Endothelial cell (in vitro differentiated cells): ENCODE measurements around the gene PACS2. TPM values are rescaled to one million over a fixed set of nuclear protein-coding genes. Genes with fewer than 3 reads are reported as not detected.

ENCODE experiments used
- DNase-seq: peaks from one replicate; pipeline ENCODE4 v3.0.0; 2021; ENCODE audit warnings: low spot score
- H3K27ac Mint-ChIP-seq: one replicate; pipeline ENCODE4 v1.8.0; 2021; ENCODE audit warnings: mixed read lengths, inconsistent platforms; ENCODE audit not compliant: unreplicated experiment
- H3K27me3 Mint-ChIP-seq: one replicate; pipeline ENCODE4 v1.8.0; 2021; ENCODE audit warnings: mild to moderate bottlenecking, moderate library complexity, mixed read lengths, inconsistent platforms; ENCODE audit not compliant: unreplicated experiment
- H3K36me3 Mint-ChIP-seq: one replicate; pipeline ENCODE4 v1.8.0; 2021; ENCODE audit warnings: mild to moderate bottlenecking, low read depth, mixed read lengths, inconsistent platforms; ENCODE audit not compliant: unreplicated experiment
- H3K4me1 Mint-ChIP-seq: one replicate; pipeline ENCODE4 v1.8.0; 2021; ENCODE audit warnings: mild to moderate bottlenecking, mixed read lengths, inconsistent platforms; ENCODE audit not compliant: unreplicated experiment
- H3K4me3 Mint-ChIP-seq: one replicate; pipeline ENCODE4 v1.8.0; 2021; ENCODE audit warnings: mild to moderate bottlenecking, mixed read lengths, inconsistent platforms; ENCODE audit not compliant: unreplicated experiment
- H3K9me3 Mint-ChIP-seq: one replicate; pipeline ENCODE4 v1.8.0; 2021; ENCODE audit warnings: mixed read lengths, inconsistent platforms; ENCODE audit not compliant: unreplicated experiment
- total RNA-seq: library from RNA; stranded (reverse); fragmentation: NEBNext Ultra II Directional; extraction: Animal tissue kit (Norgen Biotek cat#: 25700); gene quantifications from one replicate; pipeline ENCODE4 v1.2.1, GENCODE V29; 2021; ENCODE audit not compliant: unreplicated experiment
- TF ChIP-seq, protein P1 (sequence below): fragments of 200-600 bp; sonication (generic); IDR thresholded peaks from one replicate; pipeline ENCODE4 v1.5.0; 2021; ENCODE audit warnings: antibody characterized with exemption; ENCODE audit not compliant: unreplicated experiment

PACS2 gene
- total RNA-seq, 1 donor from 2014 or later, result 113 TPM

GRCh38 chr14:105436891-105437722, 122.6 kb downstream of the PACS2 start:
- no peak overlapping the region for H3K27ac Mint-ChIP-seq
- H3K4me1 Mint-ChIP-seq, result no peaks in the 10 kb centered on the region
- H3K4me3 Mint-ChIP-seq, result no peak overlapping the region
- H3K27me3 Mint-ChIP-seq, result peaks cover 5% of the 10 kb centered on the region
- TF ChIP-seq, protein P1, sequence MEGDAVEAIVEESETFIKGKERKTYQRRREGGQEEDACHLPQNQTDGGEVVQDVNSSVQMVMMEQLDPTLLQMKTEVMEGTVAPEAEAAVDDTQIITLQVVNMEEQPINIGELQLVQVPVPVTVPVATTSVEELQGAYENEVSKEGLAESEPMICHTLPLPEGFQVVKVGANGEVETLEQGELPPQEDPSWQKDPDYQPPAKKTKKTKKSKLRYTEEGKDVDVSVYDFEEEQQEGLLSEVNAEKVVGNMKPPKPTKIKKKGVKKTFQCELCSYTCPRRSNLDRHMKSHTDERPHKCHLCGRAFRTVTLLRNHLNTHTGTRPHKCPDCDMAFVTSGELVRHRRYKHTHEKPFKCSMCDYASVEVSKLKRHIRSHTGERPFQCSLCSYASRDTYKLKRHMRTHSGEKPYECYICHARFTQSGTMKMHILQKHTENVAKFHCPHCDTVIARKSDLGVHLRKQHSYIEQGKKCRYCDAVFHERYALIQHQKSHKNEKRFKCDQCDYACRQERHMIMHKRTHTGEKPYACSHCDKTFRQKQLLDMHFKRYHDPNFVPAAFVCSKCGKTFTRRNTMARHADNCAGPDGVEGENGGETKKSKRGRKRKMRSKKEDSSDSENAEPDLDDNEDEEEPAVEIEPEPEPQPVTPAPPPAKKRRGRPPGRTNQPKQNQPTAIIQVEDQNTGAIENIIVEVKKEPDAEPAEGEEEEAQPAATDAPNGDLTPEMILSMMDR, result no peak
- H3K36me3 Mint-ChIP-seq, result peaks cover 13% of the 10 kb centered on the region
- no peak for DNase-seq
- no peaks in the 10 kb centered on the region for H3K9me3 Mint-ChIP-seq

GRCh38 chr14:105437723-105438500, 123.4 kb downstream of the PACS2 start:
- TF ChIP-seq, protein P1, result no peak
- Mint-ChIP-seq H3K27ac (no peak overlapping the region), H3K9me3 (no peaks in the 10 kb centered on the region), H3K27me3 (peaks cover 8% of the 10 kb centered on the region), H3K36me3 (peaks cover 18% of the 10 kb centered on the region), H3K4me3 (no peak overlapping the region), H3K4me1 (no peaks in the 10 kb centered on the region)
- DNase-seq, result no peak

DNA sequence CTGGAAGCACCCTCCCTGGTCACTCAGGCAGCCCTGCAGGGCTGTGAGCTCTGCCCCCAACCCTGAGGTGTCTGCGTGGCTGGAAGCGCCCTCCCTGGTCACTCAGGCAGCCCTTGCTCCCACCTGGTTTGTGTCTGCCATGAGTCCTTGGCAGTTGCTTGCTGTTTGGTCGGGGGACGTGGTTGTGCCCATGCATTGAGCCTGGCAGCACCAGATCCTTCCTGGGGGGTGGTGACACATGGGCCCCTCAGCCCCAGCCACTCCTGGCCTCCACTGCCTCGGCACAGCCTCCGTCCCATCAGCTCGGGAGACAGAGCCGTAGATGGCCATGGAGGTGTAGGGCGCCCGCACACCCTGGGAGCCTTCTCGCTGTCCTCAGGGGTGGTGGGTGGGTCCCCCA, 124.6 kb downstream of the PACS2 start:
- no peaks in the 10 kb centered on the region for H3K9me3 Mint-ChIP-seq

DNA sequence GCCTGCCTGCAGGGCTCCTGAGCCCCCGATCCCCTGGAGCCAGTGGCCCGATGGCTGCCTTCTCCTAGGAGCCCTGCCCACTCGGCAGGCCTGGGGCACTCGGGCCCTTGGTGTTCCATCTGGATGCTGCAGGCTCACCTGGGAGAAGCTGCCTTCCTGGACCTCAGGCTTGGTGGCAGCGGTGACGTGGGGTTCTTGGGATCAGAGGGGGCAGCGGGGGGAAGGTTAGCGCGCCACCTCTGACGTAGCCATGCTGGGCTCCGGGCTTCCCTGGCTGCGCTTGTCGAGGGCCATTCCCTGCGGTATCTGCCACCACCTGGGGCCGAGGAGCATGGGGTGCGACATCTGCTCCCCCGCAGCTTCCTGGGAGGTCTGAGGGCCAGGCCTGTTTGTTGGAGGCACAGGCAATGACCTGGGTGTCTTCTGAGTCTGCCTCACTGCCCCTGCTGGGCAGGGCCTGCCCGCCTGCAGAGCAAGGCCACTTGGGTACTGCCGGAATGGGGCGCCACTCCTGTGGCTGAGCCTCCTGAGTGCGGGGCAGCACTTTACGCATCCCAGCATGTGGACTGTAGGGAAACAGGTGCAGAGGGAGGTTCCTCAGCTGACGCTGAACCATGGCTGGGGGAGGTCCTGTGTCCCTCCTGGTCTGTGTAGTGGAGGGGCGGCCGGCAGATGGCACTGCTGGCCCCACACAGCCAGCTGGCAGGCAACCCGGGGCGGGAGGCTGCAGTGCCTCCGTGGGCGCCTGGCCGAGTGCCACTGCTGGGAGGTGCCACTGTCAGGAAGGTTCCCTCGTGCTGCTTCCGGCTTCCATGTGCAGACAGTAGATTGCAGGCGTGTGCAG, 125.4 kb downstream of the PACS2 start:
- DNase-seq, result no peak
- H3K9me3 Mint-ChIP-seq, result no peaks in the 10 kb centered on the region
- H3K27me3 Mint-ChIP-seq, result peaks cover 10% of the 10 kb centered on the region
- TF ChIP-seq, protein P1, result no peak
- H3K4me3 Mint-ChIP-seq, result no peak overlapping the region
- H3K4me1 Mint-ChIP-seq, result no peaks in the 10 kb centered on the region
- peaks cover 18% of the 10 kb centered on the region for H3K36me3 Mint-ChIP-seq
- H3K27ac Mint-ChIP-seq, result no peak overlapping the region

More for the DNA sequence above, 124.6 kb downstream of the PACS2 start:
- no peak overlapping the region for H3K4me3 Mint-ChIP-seq
- no peak for DNase-seq
- TF ChIP-seq, protein P1, result no peak
- H3K4me1 Mint-ChIP-seq, result no peaks in the 10 kb centered on the region
- H3K27me3 Mint-ChIP-seq, result peaks cover 8% of the 10 kb centered on the region
- no peak overlapping the region for H3K27ac Mint-ChIP-seq
- peaks cover 18% of the 10 kb centered on the region for H3K36me3 Mint-ChIP-seq
